H9 (cell line): Measurements from ENCODE around the gene EIF4E. TPM values are rescaled to one million over a fixed set of nuclear protein-coding genes. Genes with fewer than 3 reads are reported as not detected.

Source experiments
- DNase-seq: peaks from one replicate; pipeline ENCODE4 v3.0.0-alpha.2; 2017
- H2AFZ ChIP-seq: one replicate; pipeline ENCODE4 v1.6.1; 2013; ENCODE audit warnings: mild to moderate bottlenecking, low read length, control low read depth, moderate library complexity
- H2AK5ac ChIP-seq: 2 replicates; pipeline ENCODE4 v1.6.1; 2013; ENCODE audit warnings: low read length, control low read depth, mixed read lengths; ENCODE audit not compliant: insufficient read length
- H2BK120ac ChIP-seq: one replicate; pipeline ENCODE4 v1.6.1; 2013; ENCODE audit warnings: low read depth, mild to moderate bottlenecking, low read length, control low read depth, inconsistent platforms; ENCODE audit not compliant: poor library complexity, severe bottlenecking
- H2BK12ac ChIP-seq: 2 replicates; pipeline ENCODE4 v1.6.1; 2013; ENCODE audit warnings: low read length, control low read depth, mixed read lengths, low read depth; ENCODE audit not compliant: insufficient read length
- H2BK15ac ChIP-seq: 2 replicates; pipeline ENCODE4 v1.6.1; 2013; ENCODE audit warnings: low read depth, low read length, control low read depth
- H2BK20ac ChIP-seq: one replicate; pipeline ENCODE4 v1.6.1; 2013; ENCODE audit warnings: low read depth, mild to moderate bottlenecking, low read length, control low read depth, inconsistent platforms; ENCODE audit not compliant: poor library complexity, severe bottlenecking
- H2BK5ac ChIP-seq: 2 replicates; pipeline ENCODE4 v1.6.1; 2013; ENCODE audit warnings: low read length, control low read depth, mixed read lengths; ENCODE audit not compliant: insufficient read length
- H3K14ac ChIP-seq: 2 replicates; pipeline ENCODE4 v1.6.1; 2013; ENCODE audit warnings: low read length, control low read depth; ENCODE audit not compliant: insufficient read depth
- H3K18ac ChIP-seq: 2 replicates; pipeline ENCODE4 v1.6.1; 2013; ENCODE audit warnings: low read depth, mild to moderate bottlenecking, mixed read lengths, low read length, control low read depth; ENCODE audit not compliant: insufficient read length
- H3K23ac ChIP-seq: 2 replicates; pipeline ENCODE4 v1.6.1; 2013; ENCODE audit warnings: low read length, control low read depth, mixed read lengths, low read depth; ENCODE audit not compliant: insufficient read length
- H3K23me2 ChIP-seq: 2 replicates; pipeline ENCODE4 v1.6.1; 2013; ENCODE audit warnings: low read depth, mild to moderate bottlenecking, mixed read lengths, low read length, control low read depth; ENCODE audit not compliant: insufficient read length, poor library complexity, severe bottlenecking
- H3K27ac ChIP-seq: 2 replicates; pipeline ENCODE4 v1.5.1; 2013; ENCODE audit warnings: low read length, control low read depth, mixed read lengths, low read depth; ENCODE audit not compliant: insufficient read length
- H3K27me3 ChIP-seq: 2 replicates; pipeline ENCODE4 v1.6.1; 2013; ENCODE audit warnings: low read length, control low read depth, inconsistent platforms; ENCODE audit not compliant: insufficient read depth
- H3K4ac ChIP-seq: 2 replicates; pipeline ENCODE4 v1.6.1; 2013; ENCODE audit warnings: low read depth, mild to moderate bottlenecking, control low read depth, inconsistent platforms, low read length, moderate library complexity
- H3K4me1 ChIP-seq: 2 replicates; pipeline ENCODE4 v1.6.1; 2013; ENCODE audit warnings: low read length, control low read depth, inconsistent platforms; ENCODE audit not compliant: insufficient read depth
- H3K4me2 ChIP-seq: 2 replicates; pipeline ENCODE4 v1.6.1; 2013; ENCODE audit warnings: low read length, control low read depth, mixed read lengths; ENCODE audit not compliant: insufficient read length, insufficient read depth
- H3K56ac ChIP-seq: 2 replicates; pipeline ENCODE4 v1.6.1; 2013; ENCODE audit warnings: low read depth, mild to moderate bottlenecking, mixed read lengths, low read length, control low read depth; ENCODE audit not compliant: insufficient read length
- H3K79me1 ChIP-seq: 2 replicates; pipeline ENCODE4 v1.6.1; 2013; ENCODE audit warnings: low read depth, mild to moderate bottlenecking, moderate library complexity, low read length, control low read depth, inconsistent platforms; ENCODE audit not compliant: insufficient read depth, poor library complexity, severe bottlenecking
- H3K79me2 ChIP-seq: 2 replicates; pipeline ENCODE4 v1.6.1; 2013; ENCODE audit warnings: low read length, control low read depth, inconsistent platforms; ENCODE audit not compliant: insufficient read depth
- H3K9ac ChIP-seq: 2 replicates; pipeline ENCODE4 v1.6.1; 2013; ENCODE audit warnings: low read length, control low read depth, mixed read lengths; ENCODE audit not compliant: insufficient read length; ENCODE audit errors: extremely low read depth
- H3K9me3 ChIP-seq: one replicate; pipeline ENCODE4 v1.6.1; 2013; ENCODE audit warnings: low read depth, low read length, inconsistent platforms; ENCODE audit not compliant: control insufficient read depth
- H3T11ph ChIP-seq: one replicate; pipeline ENCODE4 v1.6.1; 2013; ENCODE audit warnings: mild to moderate bottlenecking, low read length, control low read depth, inconsistent platforms
- H4K20me1 ChIP-seq: one replicate; pipeline ENCODE4 v1.6.1; 2013; ENCODE audit not compliant: control insufficient read depth, insufficient read length, insufficient read depth
- H4K5ac ChIP-seq: 2 replicates; pipeline ENCODE4 v1.6.1; 2013; ENCODE audit warnings: low read depth, mild to moderate bottlenecking, mixed read lengths, low read length, control low read depth; ENCODE audit not compliant: insufficient read length
- H4K8ac ChIP-seq: replicated peaks from 2 replicates; pipeline ENCODE4 v1.6.1; 2013; ENCODE audit warnings: low read length, control low read depth, mixed read lengths, low read depth; ENCODE audit not compliant: insufficient read length
- H4K91ac ChIP-seq: 2 replicates; pipeline ENCODE4 v1.6.1; 2013; ENCODE audit warnings: low read depth, mild to moderate bottlenecking, moderate library complexity, mixed read lengths, low read length, control low read depth; ENCODE audit not compliant: insufficient read length
- H3K27ac Mint-ChIP-seq, 3 experiments: 2 replicates in 2 of 3; 3 replicates in 1 of 3; pipeline ENCODE4 v1.8.0; 2020 to 2021; ENCODE audit warnings: mixed read lengths in 3 of 3, mild to moderate bottlenecking in 1 of 3, moderate library complexity in 1 of 3
- H3K27me3 Mint-ChIP-seq: 2 replicates; pipeline ENCODE4 v1.8.0; 2021; ENCODE audit warnings: low read depth, mild to moderate bottlenecking, moderate library complexity, mixed read lengths
- H3K36me3 Mint-ChIP-seq, 3 experiments: 2 replicates in 2 of 3; 3 replicates in 1 of 3; pipeline ENCODE4 v1.8.0; 2020 to 2021; ENCODE audit warnings: low read depth in 3 of 3, mixed read lengths in 3 of 3; ENCODE audit not compliant: insufficient read depth in 1 of 3
- H3K4me1 Mint-ChIP-seq, 2 experiments: 2 replicates each; pipeline ENCODE4 v1.8.0; 2020; ENCODE audit warnings: mixed read lengths in 2 of 2
- H3K4me3 Mint-ChIP-seq, 2 experiments: 2 replicates in 1 of 2; 3 replicates in 1 of 2; pipeline ENCODE4 v1.8.0; 2020 to 2021; ENCODE audit warnings: mild to moderate bottlenecking in 2 of 2, mixed read lengths in 2 of 2, moderate library complexity in 1 of 2
- H3K9me3 Mint-ChIP-seq, 2 experiments: 2 replicates in 1 of 2; 3 replicates in 1 of 2; pipeline ENCODE4 v1.8.0; 2020; ENCODE audit warnings: mild to moderate bottlenecking in 2 of 2, mixed read lengths in 2 of 2, moderate library complexity in 1 of 2
- CTCF ChIP-seq: fragments of 200-600 bp; sonication (generic); conservative IDR thresholded peaks from 3 replicates; pipeline ENCODE4 v1.8.0; 2021; ENCODE audit warnings: antibody characterized with exemption, mild to moderate bottlenecking
- WGBS: extraction: QIAGEN DNeasy Blood & Tissue Kit; methylation state at CpG from one replicate; pipeline ENCODE4 v1.1.7; 2013; ENCODE audit warnings: missing lambda C conversion rate, low lambda C conversion rate, mixed read lengths; ENCODE audit not compliant: insufficient read length; ENCODE audit errors: extremely low coverage; 5-methylcytosine and 5-hydroxymethylcytosine counted together
- total RNA-seq: library from RNA; stranded (reverse); gene quantifications from 2 replicates; pipeline ENCODE4 v1.2.1, GENCODE V29; 2021

Gene EIF4E
- total RNA-seq, 1 experiment from 2014 or later, result 163 TPM

- Histone ChIP-seq H3K27me3 (no peaks in the 10 kb centered on the region), H4K8ac (no peak overlapping the region), H2BK120ac (no peak overlapping the region), H3K18ac (no peak overlapping the region), H3K79me1 (no peaks in the 10 kb centered on the region), H3K79me2 (no peaks in the 10 kb centered on the region), H2BK15ac (no peak overlapping the region), H3K23ac (no peak overlapping the region), H3K27ac (no peak overlapping the region), H4K5ac (no peak overlapping the region), H3K4ac (no peak overlapping the region), H3K23me2 (no peaks in the 10 kb centered on the region), H3T11ph (no peak overlapping the region), H2AK5ac (no peak overlapping the region), H4K91ac (no peak overlapping the region), H3K4me2 (no peak overlapping the region), H3K9me3 (no peaks in the 10 kb centered on the region), H2BK20ac (no peak overlapping the region), H3K56ac (no peak overlapping the region), H2AFZ (no peak overlapping the region), H3K9ac (no peak overlapping the region), H2BK12ac (no peak overlapping the region), H2BK5ac (no peak overlapping the region), H3K4me1 (no peaks in the 10 kb centered on the region), H4K20me1 (no peaks in the 10 kb centered on the region), H3K14ac (no peak overlapping the region)
- DNase-seq, result no peak
- H3K27me3 Mint-ChIP-seq, result no peaks in the 10 kb centered on the region
- peaks cover 0 to 19% (median 11%) of the 10 kb centered on the region in 3 experiments; a peak in 6 of 7 replicates for H3K36me3 Mint-ChIP-seq
- WGBS, result no CpG with 5 or more reads among the region's 1 CpG
- TF ChIP-seq CTCF, result no peak
- peaks cover 24 to 34% of the 10 kb centered on the region in 2 experiments for H3K9me3 Mint-ChIP-seq
- no peak overlapping the region for H3K27ac Mint-ChIP-seq
- no peak overlapping the region for H3K4me3 Mint-ChIP-seq
- peaks cover 13 to 16% of the 10 kb centered on the region in 2 experiments for H3K4me1 Mint-ChIP-seq
Observed at GRCh38 chr4:98848448-98848847, 80.5 kb downstream of the EIF4E start.
